ENCODE measurements around the gene SLC43A1. TPM values are rescaled to one million over a fixed set of nuclear protein-coding genes. Genes with fewer than 3 reads are reported as not detected.

Gene SLC43A1
- polyA plus RNA-seq, 1 of the 3 experiments (the other 2 are of a cell fraction): 4.4 TPM

- H3K4me2 ChIP-seq: no peak overlapping the region
- no peaks in the 10 kb centered on the region for H3K9me2 ChIP-seq
- H3K9me3 ChIP-seq: no peaks in the 10 kb centered on the region
- H3K4me3 ChIP-seq (ENCODE audit: low read depth in 2 of 2, low read length in 1 of 2): no peak overlapping the region
- no peaks in the 10 kb centered on the region for H4K20me1 ChIP-seq (ENCODE audit: insufficient read depth)
- ChIA-PET CTCF (interaction anchor here (1.6 to 1.8 kb wide), 3 partner anchors 12 to 63 kb away, joined by 4 to 6 read pairs (median 5); partner anchors contain the start of gene UBE2L6), POLR2A (no interaction called here)
- no peaks in the 10 kb centered on the region for H3K4me1 ChIP-seq (ENCODE audit: control insufficient read depth in 1 of 2, insufficient read depth in 2 of 2, low read depth in 1 of 2, low read length in 1 of 2)
- 78% methylated on average over 6 of the region's 8 CpGs for WGBS (ENCODE audit: low lambda C conversion rate)
- peaks cover 14 to 38% of the 10 kb centered on the region in 2 experiments for H3K36me3 ChIP-seq (replicated peaks in 1 of 2; ENCODE audit: control insufficient read depth in 1 of 2, insufficient read depth in 2 of 2, low read length in 1 of 2)
- no peak overlapping the region for H3K9ac ChIP-seq
- H3K27me3 ChIP-seq (ENCODE audit: insufficient read depth): no peaks in the 10 kb centered on the region
- H2AFZ ChIP-seq (ENCODE audit: low read depth): no peak overlapping the region
- TF ChIP-seq USF2 (IDR thresholded peaks at IDR 0.05; ENCODE audit: borderline replicate concordance, low read depth, low read length): no peak
- no peak for TF ChIP-seq MEF2A (IDR thresholded peaks at IDR 0.05; ENCODE audit: borderline replicate concordance, low read depth)
- TF ChIP-seq EP300 (IDR thresholded peaks at IDR 0.05; ENCODE audit: borderline replicate concordance in 1 of 2, low read depth in 1 of 2, low read length in 1 of 2): no peak
- no peak for TF ChIP-seq NFIC (IDR thresholded peaks at IDR 0.05; ENCODE audit: borderline replicate concordance)
- TF ChIP-seq, protein P1, sequence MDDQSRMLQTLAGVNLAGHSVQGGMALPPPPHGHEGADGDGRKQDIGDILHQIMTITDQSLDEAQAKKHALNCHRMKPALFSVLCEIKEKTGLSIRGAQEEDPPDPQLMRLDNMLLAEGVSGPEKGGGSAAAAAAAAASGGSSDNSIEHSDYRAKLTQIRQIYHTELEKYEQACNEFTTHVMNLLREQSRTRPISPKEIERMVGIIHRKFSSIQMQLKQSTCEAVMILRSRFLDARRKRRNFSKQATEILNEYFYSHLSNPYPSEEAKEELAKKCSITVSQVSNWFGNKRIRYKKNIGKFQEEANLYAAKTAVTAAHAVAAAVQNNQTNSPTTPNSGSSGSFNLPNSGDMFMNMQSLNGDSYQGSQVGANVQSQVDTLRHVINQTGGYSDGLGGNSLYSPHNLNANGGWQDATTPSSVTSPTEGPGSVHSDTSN (IDR thresholded peaks at IDR 0.05): no peak
- no peak for TF ChIP-seq TAF1 (IDR thresholded peaks at IDR 0.05; ENCODE audit: borderline replicate concordance, low read depth, low read length)
- TF ChIP-seq JUND (IDR thresholded peaks at IDR 0.05): no peak
- TF ChIP-seq TEAD4 (IDR thresholded peaks at IDR 0.05; ENCODE audit: borderline replicate concordance, insufficient read depth): no peak
- TF ChIP-seq, protein P2, sequence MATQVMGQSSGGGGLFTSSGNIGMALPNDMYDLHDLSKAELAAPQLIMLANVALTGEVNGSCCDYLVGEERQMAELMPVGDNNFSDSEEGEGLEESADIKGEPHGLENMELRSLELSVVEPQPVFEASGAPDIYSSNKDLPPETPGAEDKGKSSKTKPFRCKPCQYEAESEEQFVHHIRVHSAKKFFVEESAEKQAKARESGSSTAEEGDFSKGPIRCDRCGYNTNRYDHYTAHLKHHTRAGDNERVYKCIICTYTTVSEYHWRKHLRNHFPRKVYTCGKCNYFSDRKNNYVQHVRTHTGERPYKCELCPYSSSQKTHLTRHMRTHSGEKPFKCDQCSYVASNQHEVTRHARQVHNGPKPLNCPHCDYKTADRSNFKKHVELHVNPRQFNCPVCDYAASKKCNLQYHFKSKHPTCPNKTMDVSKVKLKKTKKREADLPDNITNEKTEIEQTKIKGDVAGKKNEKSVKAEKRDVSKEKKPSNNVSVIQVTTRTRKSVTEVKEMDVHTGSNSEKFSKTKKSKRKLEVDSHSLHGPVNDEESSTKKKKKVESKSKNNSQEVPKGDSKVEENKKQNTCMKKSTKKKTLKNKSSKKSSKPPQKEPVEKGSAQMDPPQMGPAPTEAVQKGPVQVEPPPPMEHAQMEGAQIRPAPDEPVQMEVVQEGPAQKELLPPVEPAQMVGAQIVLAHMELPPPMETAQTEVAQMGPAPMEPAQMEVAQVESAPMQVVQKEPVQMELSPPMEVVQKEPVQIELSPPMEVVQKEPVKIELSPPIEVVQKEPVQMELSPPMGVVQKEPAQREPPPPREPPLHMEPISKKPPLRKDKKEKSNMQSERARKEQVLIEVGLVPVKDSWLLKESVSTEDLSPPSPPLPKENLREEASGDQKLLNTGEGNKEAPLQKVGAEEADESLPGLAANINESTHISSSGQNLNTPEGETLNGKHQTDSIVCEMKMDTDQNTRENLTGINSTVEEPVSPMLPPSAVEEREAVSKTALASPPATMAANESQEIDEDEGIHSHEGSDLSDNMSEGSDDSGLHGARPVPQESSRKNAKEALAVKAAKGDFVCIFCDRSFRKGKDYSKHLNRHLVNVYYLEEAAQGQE (IDR thresholded peaks at IDR 0.05; ENCODE audit: low read depth, low read length): no peak
- no peak for TF ChIP-seq NRF1 (IDR thresholded peaks at IDR 0.05; ENCODE audit: low read depth, low read length)
- TF ChIP-seq FOXM1 (IDR thresholded peaks at IDR 0.05; ENCODE audit: low read depth): no peak
- TF ChIP-seq TCF12 (IDR thresholded peaks at IDR 0.05): no peak
- no peak for TF ChIP-seq YY1 (IDR thresholded peaks at IDR 0.05; ENCODE audit: low read depth)
- TF ChIP-seq EZH2phosphoT487 (IDR thresholded peaks at IDR 0.05; ENCODE audit: borderline replicate concordance, low read depth): no peak
- TF ChIP-seq RFX5 (IDR thresholded peaks at IDR 0.05; ENCODE audit: low read length): no peak
- TF ChIP-seq SIN3A (IDR thresholded peaks at IDR 0.05; ENCODE audit: borderline replicate concordance, low read depth, low read length): no peak
- no peak overlapping the region for H3K27ac ChIP-seq (ENCODE audit: low read depth in 2 of 2, low read length in 1 of 2)
- no peaks in the 10 kb centered on the region for H3F3A ChIP-seq (replicated peaks; ENCODE audit: insufficient read depth)
- no peak for DNase-seq
- no peaks in the 10 kb centered on the region for H3K79me2 ChIP-seq (ENCODE audit: insufficient read depth)
Measured at GRCh38 chr11:57556041-57556440, 40.5 kb upstream of the SLC43A1 start.

Data from SK-N-SH (cell line).